WTC11 (cell line): ENCODE data around the gene ANTXR2. TPM values are rescaled to one million over a fixed set of nuclear protein-coding genes. Genes with fewer than 3 reads are reported as not detected.

ENCODE experiments used
- ATAC-seq: fragments of 200-7000 bp; cut with Tn5 transposase; 2 replicates; pipeline ENCODE4 v1.10.0; 2021; ENCODE audit warnings: mild to moderate bottlenecking, moderate library complexity
- CTCF ChIA-PET: fragments of 300-600 bp; sonication (Branson Sonifier 250); formaldehyde crosslinking; loops from one replicate; lab custom pipeline; 2021; ENCODE audit warnings: antibody characterized with exemption; lab: Charles Lee
- POLR2A ChIA-PET: fragments of 350-600 bp; sonication (Branson Sonifier 250); formaldehyde crosslinking; loops from one replicate; lab custom pipeline; 2021; ENCODE audit warnings: antibody characterized with exemption; lab: Charles Lee
- DNase-seq: peaks from one replicate; pipeline ENCODE4 v3.0.0; 2021; ENCODE audit warnings: low spot score
- H3K27ac Mint-ChIP-seq: 2 replicates; pipeline ENCODE4 v1.8.0; 2021; ENCODE audit warnings: mixed read lengths
- H3K27me3 Mint-ChIP-seq: 2 replicates; pipeline ENCODE4 v1.8.0; 2021; ENCODE audit warnings: low read depth, mild to moderate bottlenecking, moderate library complexity, mixed read lengths
- H3K36me3 Mint-ChIP-seq: 2 replicates; pipeline ENCODE4 v1.8.0; 2021; ENCODE audit warnings: mixed read lengths
- H3K4me1 Mint-ChIP-seq: 2 replicates; pipeline ENCODE4 v1.8.0; 2022; ENCODE audit warnings: mixed read lengths
- H3K4me3 Mint-ChIP-seq: 2 replicates; pipeline ENCODE4 v1.8.0; 2021; ENCODE audit warnings: mild to moderate bottlenecking, moderate library complexity, mixed read lengths
- H3K9me3 Mint-ChIP-seq: 2 replicates; pipeline ENCODE4 v1.8.0; 2021; ENCODE audit warnings: mixed read lengths
- ARID4B ChIP-seq: sonication (generic); formaldehyde crosslinking; IDR thresholded peaks from 2 replicates; pipeline ENCODE4 v1.8.0; 2023; ENCODE audit warnings: missing genetic modification reagents, mild to moderate bottlenecking, borderline replicate concordance
- ATF1 ChIP-seq: sonication (generic); formaldehyde crosslinking; IDR thresholded peaks from 2 replicates; pipeline ENCODE4 v1.8.1; 2023; ENCODE audit warnings: mild to moderate bottlenecking, moderate library complexity, missing genetic modification reagents
- ATF3 ChIP-seq: sonication (generic); formaldehyde crosslinking; conservative IDR thresholded peaks from 2 replicates; pipeline ENCODE4 v1.8.1; 2022; ENCODE audit warnings: mild to moderate bottlenecking, missing genetic modification reagents
- CREB1 ChIP-seq: sonication (generic); formaldehyde crosslinking; IDR thresholded peaks from 2 replicates; pipeline ENCODE4 v1.8.0; 2023; ENCODE audit warnings: mild to moderate bottlenecking, missing genetic modification reagents
- CREM ChIP-seq: sonication (generic); formaldehyde crosslinking; IDR thresholded peaks from 2 replicates; pipeline ENCODE4 v1.8.1; 2022; ENCODE audit warnings: mild to moderate bottlenecking, missing genetic modification reagents, moderate library complexity
- ELF4 ChIP-seq: sonication (generic); formaldehyde crosslinking; IDR thresholded peaks from 2 replicates; pipeline ENCODE4 v1.8.1; 2022; ENCODE audit warnings: low read depth, mild to moderate bottlenecking, moderate library complexity, missing genetic modification reagents
- FOXK1 ChIP-seq: sonication (generic); formaldehyde crosslinking; IDR thresholded peaks from 2 replicates; pipeline ENCODE4 v1.8.0; 2022; ENCODE audit warnings: mild to moderate bottlenecking, moderate library complexity, missing genetic modification reagents
- HMGA2 ChIP-seq: fragments of 250-450 bp; sonication (Bioruptor Pico); IDR thresholded peaks from 2 replicates; pipeline ENCODE4 v1.4.0; 2021; ENCODE audit warnings: mild to moderate bottlenecking, moderate library complexity
- JAZF1 ChIP-seq: fragments of 250-450 bp; sonication (Bioruptor Pico); IDR thresholded peaks from 2 replicates; pipeline ENCODE4 v1.9.0; 2021; ENCODE audit warnings: moderate library complexity, mild to moderate bottlenecking, inconsistent platforms
- MYBL2 ChIP-seq: sonication (generic); formaldehyde crosslinking; IDR thresholded peaks from 2 replicates; pipeline ENCODE4 v1.8.1; 2023; ENCODE audit warnings: mild to moderate bottlenecking, moderate library complexity, missing genetic modification reagents
- NR2C2 ChIP-seq: sonication (generic); formaldehyde crosslinking; IDR thresholded peaks from 2 replicates; pipeline ENCODE4 v1.8.0; 2022; ENCODE audit warnings: mild to moderate bottlenecking, missing genetic modification reagents
- RELA ChIP-seq: sonication (generic); formaldehyde crosslinking; IDR thresholded peaks from 2 replicates; pipeline ENCODE4 v1.8.1; 2022; ENCODE audit warnings: missing genetic modification reagents, mild to moderate bottlenecking, borderline replicate concordance
- SOX15 ChIP-seq: fragments of 250-450 bp; sonication (Bioruptor Pico); IDR thresholded peaks from 2 replicates; pipeline ENCODE4 v1.9.0; 2021; ENCODE audit warnings: mild to moderate bottlenecking
- TEAD4 ChIP-seq: sonication (generic); formaldehyde crosslinking; IDR thresholded peaks from 2 replicates; pipeline ENCODE4 v1.8.0; 2022; ENCODE audit warnings: mild to moderate bottlenecking, missing genetic modification reagents
- USF2 ChIP-seq: sonication (generic); formaldehyde crosslinking; IDR thresholded peaks from 2 replicates; pipeline ENCODE4 v1.8.1; 2023; ENCODE audit warnings: mild to moderate bottlenecking, missing genetic modification reagents, moderate library complexity
- ZMAT4 ChIP-seq: fragments of 250-450 bp; sonication (Bioruptor Pico); IDR thresholded peaks from 2 replicates; pipeline ENCODE4 v1.9.0; 2021; ENCODE audit warnings: mild to moderate bottlenecking
- ZNF423 ChIP-seq: fragments of 250-450 bp; sonication (Bioruptor Pico); IDR thresholded peaks from 2 replicates; pipeline ENCODE4 v2.1.2; 2022; ENCODE audit warnings: mild to moderate bottlenecking, moderate library complexity
- ZNF425 ChIP-seq: fragments of 250-450 bp; sonication (Bioruptor Pico); conservative IDR thresholded peaks from 2 replicates; pipeline ENCODE4 v1.9.0; 2021; ENCODE audit warnings: mild to moderate bottlenecking
- total RNA-seq: library from RNA; stranded (reverse); gene quantifications from 3 replicates; pipeline ENCODE4 v1.2.3, GENCODE V29; 2021
- TF ChIP-seq, protein P1 (sequence below): sonication (generic); formaldehyde crosslinking; conservative IDR thresholded peaks from 2 replicates; pipeline ENCODE4 v1.8.1; 2023; ENCODE audit warnings: mild to moderate bottlenecking, low read depth, missing genetic modification reagents, moderate library complexity
- TF ChIP-seq, protein P2 (sequence below): sonication (generic); formaldehyde crosslinking; IDR thresholded peaks from 2 replicates; pipeline ENCODE4 v1.8.0; 2023; ENCODE audit warnings: mild to moderate bottlenecking, missing genetic modification reagents

The ANTXR2 gene
- total RNA-seq, 1 experiment from 2014 or later: 9.9 TPM

GRCh38 chr4:80069837-80070731, 2.9 kb downstream of the ANTXR2 start:
- peaks cover 30% of the 10 kb centered on the region for H3K27me3 Mint-ChIP-seq
- TF ChIP-seq ARID4B (CRISPR knock-in tag) (no peak), ZNF425 (CRISPR knock-in tag) (no peak), USF2 (CRISPR knock-in tag) (no peak), CREB1 (CRISPR knock-in tag) (no peak), NR2C2 (CRISPR knock-in tag) (no peak), JAZF1 (CRISPR knock-in tag) (no peak), ATF1 (CRISPR knock-in tag) (no peak), MYBL2 (CRISPR knock-in tag) (no peak), ATF3 (no peak), RELA (no peak), ELF4 (CRISPR knock-in tag) (no peak), ZNF423 (CRISPR knock-in tag) (no peak), SOX15 (CRISPR knock-in tag) (no peak), HMGA2 (no peak), CREM (CRISPR knock-in tag) (no peak), FOXK1 (CRISPR knock-in tag) (no peak), TEAD4 (CRISPR knock-in tag) (no peak), ZMAT4 (CRISPR knock-in tag) (no peak)
- TF ChIP-seq, protein P1, sequence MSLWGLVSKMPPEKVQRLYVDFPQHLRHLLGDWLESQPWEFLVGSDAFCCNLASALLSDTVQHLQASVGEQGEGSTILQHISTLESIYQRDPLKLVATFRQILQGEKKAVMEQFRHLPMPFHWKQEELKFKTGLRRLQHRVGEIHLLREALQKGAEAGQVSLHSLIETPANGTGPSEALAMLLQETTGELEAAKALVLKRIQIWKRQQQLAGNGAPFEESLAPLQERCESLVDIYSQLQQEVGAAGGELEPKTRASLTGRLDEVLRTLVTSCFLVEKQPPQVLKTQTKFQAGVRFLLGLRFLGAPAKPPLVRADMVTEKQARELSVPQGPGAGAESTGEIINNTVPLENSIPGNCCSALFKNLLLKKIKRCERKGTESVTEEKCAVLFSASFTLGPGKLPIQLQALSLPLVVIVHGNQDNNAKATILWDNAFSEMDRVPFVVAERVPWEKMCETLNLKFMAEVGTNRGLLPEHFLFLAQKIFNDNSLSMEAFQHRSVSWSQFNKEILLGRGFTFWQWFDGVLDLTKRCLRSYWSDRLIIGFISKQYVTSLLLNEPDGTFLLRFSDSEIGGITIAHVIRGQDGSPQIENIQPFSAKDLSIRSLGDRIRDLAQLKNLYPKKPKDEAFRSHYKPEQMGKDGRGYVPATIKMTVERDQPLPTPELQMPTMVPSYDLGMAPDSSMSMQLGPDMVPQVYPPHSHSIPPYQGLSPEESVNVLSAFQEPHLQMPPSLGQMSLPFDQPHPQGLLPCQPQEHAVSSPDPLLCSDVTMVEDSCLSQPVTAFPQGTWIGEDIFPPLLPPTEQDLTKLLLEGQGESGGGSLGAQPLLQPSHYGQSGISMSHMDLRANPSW (CRISPR knock-in tag): no peak
- TF ChIP-seq, protein P2, sequence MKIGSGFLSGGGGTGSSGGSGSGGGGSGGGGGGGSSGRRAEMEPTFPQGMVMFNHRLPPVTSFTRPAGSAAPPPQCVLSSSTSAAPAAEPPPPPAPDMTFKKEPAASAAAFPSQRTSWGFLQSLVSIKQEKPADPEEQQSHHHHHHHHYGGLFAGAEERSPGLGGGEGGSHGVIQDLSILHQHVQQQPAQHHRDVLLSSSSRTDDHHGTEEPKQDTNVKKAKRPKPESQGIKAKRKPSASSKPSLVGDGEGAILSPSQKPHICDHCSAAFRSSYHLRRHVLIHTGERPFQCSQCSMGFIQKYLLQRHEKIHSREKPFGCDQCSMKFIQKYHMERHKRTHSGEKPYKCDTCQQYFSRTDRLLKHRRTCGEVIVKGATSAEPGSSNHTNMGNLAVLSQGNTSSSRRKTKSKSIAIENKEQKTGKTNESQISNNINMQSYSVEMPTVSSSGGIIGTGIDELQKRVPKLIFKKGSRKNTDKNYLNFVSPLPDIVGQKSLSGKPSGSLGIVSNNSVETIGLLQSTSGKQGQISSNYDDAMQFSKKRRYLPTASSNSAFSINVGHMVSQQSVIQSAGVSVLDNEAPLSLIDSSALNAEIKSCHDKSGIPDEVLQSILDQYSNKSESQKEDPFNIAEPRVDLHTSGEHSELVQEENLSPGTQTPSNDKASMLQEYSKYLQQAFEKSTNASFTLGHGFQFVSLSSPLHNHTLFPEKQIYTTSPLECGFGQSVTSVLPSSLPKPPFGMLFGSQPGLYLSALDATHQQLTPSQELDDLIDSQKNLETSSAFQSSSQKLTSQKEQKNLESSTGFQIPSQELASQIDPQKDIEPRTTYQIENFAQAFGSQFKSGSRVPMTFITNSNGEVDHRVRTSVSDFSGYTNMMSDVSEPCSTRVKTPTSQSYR: no peak
- DNase-seq (no peak), ATAC-seq (no peak)
- H3K9me3 Mint-ChIP-seq: peaks cover 7% of the 10 kb centered on the region
- H3K4me1 Mint-ChIP-seq: peaks cover 23% of the 10 kb centered on the region
- H3K4me3 Mint-ChIP-seq: no peak overlapping the region
- POLR2A ChIA-PET: no interaction called here
- CTCF ChIA-PET: no interaction called here
- peaks cover 6% of the 10 kb centered on the region; the same call in 1 of the 2 replicates for H3K36me3 Mint-ChIP-seq
- H3K27ac Mint-ChIP-seq: no peak overlapping the region
